SK-N-MC (cell line): ENCODE results near the gene CLUH.

ENCODE experiments used
- DNase-seq: peaks from one replicate; pipeline ENCODE4 v3.0.0-alpha.2; 2011; ENCODE audit warnings: low read depth, low spot score
- H3K27ac ChIP-seq: fragments of 200-600 bp; sonication (generic); 2 replicates; pipeline ENCODE4 v1.5.1; 2016; ENCODE audit warnings: mixed run types
- H3K36me3 ChIP-seq: fragments of 200-600 bp; sonication (generic); 2 replicates; pipeline ENCODE4 v1.6.1; 2017; ENCODE audit warnings: antibody characterized with exemption, low read length, mixed read lengths; ENCODE audit not compliant: insufficient read depth
- H3K4me3 ChIP-seq: fragments of 200-600 bp; sonication (generic); 2 replicates; pipeline ENCODE4 v1.5.1; 2016
- H3K9ac ChIP-seq: fragments of 200-600 bp; sonication (generic); 2 replicates; pipeline ENCODE4 v1.8.0; 2017; ENCODE audit warnings: mixed run types, mixed read lengths; ENCODE audit not compliant: insufficient read length
- H3K9me3 ChIP-seq: fragments of 200-600 bp; sonication (generic); 2 replicates; pipeline ENCODE4 v1.6.1; 2017; ENCODE audit warnings: low read depth, mild to moderate bottlenecking, antibody characterized with exemption, low read length, moderate library complexity, mixed read lengths
- EZH2 ChIP-seq: fragments of 200-600 bp; sonication (generic); IDR thresholded peaks from one replicate; pipeline ENCODE4 v1.6.1; 2017; ENCODE audit warnings: antibody characterized with exemption
- FOXP2 ChIP-seq: optimal IDR thresholded peaks from 2 replicates; pipeline ENCODE3; 2011; ENCODE audit warnings: mild to moderate bottlenecking, moderate library complexity; ENCODE audit not compliant: insufficient read depth; ENCODE audit errors: extremely low read length, control extremely low read depth
- POLR2AphosphoS5 ChIP-seq: IDR thresholded peaks from 2 replicates; pipeline ENCODE4 v1.6.1; 2012; ENCODE audit warnings: mild to moderate bottlenecking, low read depth, low read length, borderline replicate concordance

CLUH gene, protein sequence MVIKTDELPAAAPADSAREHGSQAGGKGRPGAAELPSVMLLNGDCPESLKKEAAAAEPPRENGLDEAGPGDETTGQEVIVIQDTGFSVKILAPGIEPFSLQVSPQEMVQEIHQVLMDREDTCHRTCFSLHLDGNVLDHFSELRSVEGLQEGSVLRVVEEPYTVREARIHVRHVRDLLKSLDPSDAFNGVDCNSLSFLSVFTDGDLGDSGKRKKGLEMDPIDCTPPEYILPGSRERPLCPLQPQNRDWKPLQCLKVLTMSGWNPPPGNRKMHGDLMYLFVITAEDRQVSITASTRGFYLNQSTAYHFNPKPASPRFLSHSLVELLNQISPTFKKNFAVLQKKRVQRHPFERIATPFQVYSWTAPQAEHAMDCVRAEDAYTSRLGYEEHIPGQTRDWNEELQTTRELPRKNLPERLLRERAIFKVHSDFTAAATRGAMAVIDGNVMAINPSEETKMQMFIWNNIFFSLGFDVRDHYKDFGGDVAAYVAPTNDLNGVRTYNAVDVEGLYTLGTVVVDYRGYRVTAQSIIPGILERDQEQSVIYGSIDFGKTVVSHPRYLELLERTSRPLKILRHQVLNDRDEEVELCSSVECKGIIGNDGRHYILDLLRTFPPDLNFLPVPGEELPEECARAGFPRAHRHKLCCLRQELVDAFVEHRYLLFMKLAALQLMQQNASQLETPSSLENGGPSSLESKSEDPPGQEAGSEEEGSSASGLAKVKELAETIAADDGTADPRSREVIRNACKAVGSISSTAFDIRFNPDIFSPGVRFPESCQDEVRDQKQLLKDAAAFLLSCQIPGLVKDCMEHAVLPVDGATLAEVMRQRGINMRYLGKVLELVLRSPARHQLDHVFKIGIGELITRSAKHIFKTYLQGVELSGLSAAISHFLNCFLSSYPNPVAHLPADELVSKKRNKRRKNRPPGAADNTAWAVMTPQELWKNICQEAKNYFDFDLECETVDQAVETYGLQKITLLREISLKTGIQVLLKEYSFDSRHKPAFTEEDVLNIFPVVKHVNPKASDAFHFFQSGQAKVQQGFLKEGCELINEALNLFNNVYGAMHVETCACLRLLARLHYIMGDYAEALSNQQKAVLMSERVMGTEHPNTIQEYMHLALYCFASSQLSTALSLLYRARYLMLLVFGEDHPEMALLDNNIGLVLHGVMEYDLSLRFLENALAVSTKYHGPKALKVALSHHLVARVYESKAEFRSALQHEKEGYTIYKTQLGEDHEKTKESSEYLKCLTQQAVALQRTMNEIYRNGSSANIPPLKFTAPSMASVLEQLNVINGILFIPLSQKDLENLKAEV (N-terminal part only)

GRCh38 chr17:2711608-2712299, at the start of gene CLUH:
Gene CLUH, minus strand, starts transcription at chr17:2711764. Its CDS starts 103 bp downstream, at chr17:2711661.
- Histone ChIP-seq H3K36me3 (no peaks in the 10 kb centered on the region), H3K9me3 (no peaks in the 10 kb centered on the region), H3K27ac (0 out of 2 replicates have a peak within 1 kb of the TSS, but pooled peaks have one; percentile 25), H3K9ac (peak within 1 kb of the TSS; percentile 93), H3K4me3 (peak within 1 kb of the TSS; percentile 92)
- no peak for DNase-seq
- 0 out of 2 replicates have a peak, but pooled peaks have one; percentile 39 for TF ChIP-seq POLR2AphosphoS5
- TF ChIP-seq EZH2: no peak
- no peak for TF ChIP-seq FOXP2

GRCh38 chr17:2758870-2759269, 47.3 kb upstream of the CLUH start:
- no peak overlapping the region for H3K9ac ChIP-seq
- H3K9me3 ChIP-seq: no peaks in the 10 kb centered on the region
- H3K36me3 ChIP-seq: no peaks in the 10 kb centered on the region
- no peak overlapping the region for H3K27ac ChIP-seq
- TF ChIP-seq FOXP2 (no peak), POLR2AphosphoS5 (no peak), EZH2 (no peak)
- H3K4me3 ChIP-seq: no peak overlapping the region
- DNase-seq: no peak

DNA sequence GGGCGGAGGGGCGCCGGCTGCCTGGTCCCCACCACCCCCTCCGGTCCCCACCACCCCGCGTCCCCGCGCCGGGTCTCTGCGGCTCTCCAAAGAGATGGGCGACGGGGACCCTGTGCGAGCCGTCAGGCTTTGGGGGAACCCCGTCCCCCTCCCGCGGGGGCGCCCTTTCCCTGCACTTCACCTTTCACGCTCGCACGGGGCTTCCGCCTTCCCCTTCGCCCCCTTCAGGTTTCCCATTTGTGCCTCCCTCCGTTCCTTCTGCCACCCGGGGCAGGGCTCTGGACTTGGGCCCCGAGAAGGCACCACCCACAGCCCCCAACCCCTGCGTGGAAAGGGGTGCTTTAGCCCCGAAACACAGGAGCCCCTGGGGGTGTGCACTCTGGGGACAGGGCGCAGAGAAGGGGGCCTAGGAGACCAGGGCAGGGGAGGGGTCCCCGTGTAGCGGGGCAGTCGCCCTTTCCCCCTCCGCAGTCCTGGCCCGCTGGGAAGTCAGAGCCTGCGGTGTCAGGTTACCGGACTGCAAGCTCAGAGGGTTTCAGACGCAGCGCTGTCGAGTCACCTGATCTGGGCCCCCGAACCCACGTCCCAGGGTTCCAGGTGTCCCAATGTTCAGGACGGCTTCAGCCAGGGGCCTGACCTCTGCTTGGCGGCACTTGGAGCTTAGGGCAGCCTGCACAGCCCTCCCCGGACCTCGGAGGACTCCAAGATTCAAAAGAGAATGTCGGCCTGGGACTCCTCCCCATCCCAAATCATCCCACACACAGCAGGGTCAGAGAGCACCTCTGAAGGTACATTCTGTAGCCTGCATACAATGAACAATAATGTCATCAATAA, 44.5 kb upstream of the CLUH start:
- H3K27ac ChIP-seq: no peak overlapping the region
- no peak for TF ChIP-seq EZH2
- TF ChIP-seq FOXP2: no peak
- TF ChIP-seq POLR2AphosphoS5: no peak
- DNase-seq: no peak
- no peaks in the 10 kb centered on the region for H3K36me3 ChIP-seq
- H3K9ac ChIP-seq: no peak overlapping the region
- H3K4me3 ChIP-seq: no peak overlapping the region
- no peaks in the 10 kb centered on the region for H3K9me3 ChIP-seq

DNA sequence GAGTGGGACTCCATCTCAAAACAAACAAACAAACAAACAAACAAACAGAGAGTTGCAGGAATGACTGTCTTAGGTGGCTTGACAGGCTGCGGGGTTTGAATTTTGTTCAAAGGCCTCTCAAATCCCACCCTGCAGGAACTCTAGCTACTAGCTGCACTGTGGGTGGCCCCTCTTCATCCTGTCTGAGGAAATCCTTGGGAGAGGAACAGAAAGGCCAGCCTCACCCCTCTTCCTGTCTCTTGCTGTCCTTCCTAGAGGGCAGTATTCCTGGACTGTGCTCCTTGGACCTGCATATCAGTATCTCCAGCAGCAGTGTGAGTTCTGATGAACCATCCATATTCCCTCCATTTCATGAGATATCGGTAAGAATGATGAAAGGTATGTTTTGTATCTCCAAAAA, 39.9 kb upstream of the CLUH start:
- H3K9ac ChIP-seq: no peak overlapping the region
- no peak for DNase-seq
- no peaks in the 10 kb centered on the region for H3K36me3 ChIP-seq
- no peak overlapping the region for H3K4me3 ChIP-seq
- TF ChIP-seq FOXP2 (no peak), EZH2 (no peak), POLR2AphosphoS5 (no peak)
- no peak overlapping the region for H3K27ac ChIP-seq
- H3K9me3 ChIP-seq: no peaks in the 10 kb centered on the region

- H3K9me3 ChIP-seq: no peaks in the 10 kb centered on the region
- no peaks in the 10 kb centered on the region for H3K36me3 ChIP-seq
- no peak overlapping the region for H3K4me3 ChIP-seq
- TF ChIP-seq FOXP2 (no peak), POLR2AphosphoS5 (no peak), EZH2 (no peak)
- no peak overlapping the region for H3K27ac ChIP-seq
- DNase-seq: no peak
- H3K9ac ChIP-seq: no peak overlapping the region
Measured at GRCh38 chr17:2750721-2751120, 39.2 kb upstream of the CLUH start.

DNA sequence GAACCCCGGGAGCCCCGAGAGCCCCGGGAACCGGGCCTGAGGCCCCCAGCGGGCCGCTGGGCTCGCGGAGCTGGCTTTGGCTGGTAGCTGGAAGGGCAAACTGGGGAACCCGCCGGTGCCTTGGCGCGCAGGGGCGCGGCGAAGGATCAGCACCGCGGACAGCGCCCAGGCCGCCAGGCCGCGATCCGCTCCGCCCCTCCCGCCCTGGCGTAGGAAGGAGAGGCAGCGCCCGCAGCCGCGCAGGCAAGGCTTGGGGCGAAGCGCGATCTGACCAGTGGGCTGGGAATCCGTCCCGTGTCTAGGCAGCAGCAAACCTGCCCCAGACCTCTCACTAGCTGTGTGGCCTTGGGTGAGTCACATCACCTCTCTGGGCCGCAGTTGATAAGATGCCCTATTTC, 38.2 kb upstream of the CLUH start:
- Histone ChIP-seq H3K4me3 (no peak overlapping the region), H3K27ac (no peak overlapping the region), H3K9ac (no peak overlapping the region), H3K36me3 (no peaks in the 10 kb centered on the region), H3K9me3 (no peaks in the 10 kb centered on the region)
- DNase-seq: no peak
- no peak for TF ChIP-seq EZH2

GRCh38 chr17:2749058-2749783, 37.7 kb upstream of the CLUH start, which contains the start of gene CCDC92B:
Gene CCDC92B, minus strand, starts transcription at chr17:2749652. Its CDS starts 14,507 bp downstream, at chr17:2735145.
- Histone ChIP-seq H3K9me3 (no peaks in the 10 kb centered on the region), H3K36me3 (no peaks in the 10 kb centered on the region), H3K27ac (no peak within 1 kb of the TSS), H3K4me3 (no peak within 1 kb of the TSS), H3K9ac (no peak within 1 kb of the TSS)
- TF ChIP-seq EZH2 (no peak), POLR2AphosphoS5 (no peak), FOXP2 (no peak)
- DNase-seq: no peak
